Measurements from ENCODE around the gene GRID1.

Gene GRID1

DNA sequence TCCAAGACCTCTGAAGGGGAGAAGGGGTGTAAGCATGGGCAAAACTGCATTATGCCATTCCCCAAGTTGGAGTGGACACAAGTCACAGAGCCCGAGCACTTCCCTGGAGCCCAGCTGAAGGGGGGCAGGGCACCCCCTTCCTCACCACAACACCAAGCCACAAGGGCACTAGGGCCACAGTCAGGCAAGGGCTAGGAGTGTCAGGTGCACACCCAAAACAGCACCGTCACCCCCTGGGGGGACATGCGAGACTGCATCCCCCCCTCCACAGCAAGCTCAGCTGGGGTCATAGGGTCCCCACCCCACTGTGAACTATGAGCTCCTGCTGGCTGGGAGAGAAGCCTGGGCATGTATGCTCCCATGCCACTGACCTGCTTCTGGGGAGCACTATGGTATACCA lies 143.9 kb downstream of the GRID1 start:
- DNase-seq: no peak

DNA sequence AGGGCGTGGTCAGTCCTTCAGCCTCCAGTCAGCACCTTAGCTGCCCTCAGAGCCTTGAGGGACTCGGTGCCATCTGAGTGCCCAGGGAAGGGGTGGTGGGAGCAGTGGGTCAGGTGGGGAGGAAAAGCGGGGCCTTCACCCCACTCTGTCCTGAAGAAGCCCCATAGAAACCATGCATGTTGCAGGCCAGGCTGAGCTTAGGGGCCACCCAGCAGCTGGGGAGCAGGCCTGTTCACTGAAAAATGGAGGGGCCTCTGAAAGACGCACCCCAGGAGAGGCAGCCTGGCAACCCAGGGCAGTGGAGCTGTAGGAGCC lies 144.3 kb downstream of the GRID1 start:
- no peak for DNase-seq

DNA sequence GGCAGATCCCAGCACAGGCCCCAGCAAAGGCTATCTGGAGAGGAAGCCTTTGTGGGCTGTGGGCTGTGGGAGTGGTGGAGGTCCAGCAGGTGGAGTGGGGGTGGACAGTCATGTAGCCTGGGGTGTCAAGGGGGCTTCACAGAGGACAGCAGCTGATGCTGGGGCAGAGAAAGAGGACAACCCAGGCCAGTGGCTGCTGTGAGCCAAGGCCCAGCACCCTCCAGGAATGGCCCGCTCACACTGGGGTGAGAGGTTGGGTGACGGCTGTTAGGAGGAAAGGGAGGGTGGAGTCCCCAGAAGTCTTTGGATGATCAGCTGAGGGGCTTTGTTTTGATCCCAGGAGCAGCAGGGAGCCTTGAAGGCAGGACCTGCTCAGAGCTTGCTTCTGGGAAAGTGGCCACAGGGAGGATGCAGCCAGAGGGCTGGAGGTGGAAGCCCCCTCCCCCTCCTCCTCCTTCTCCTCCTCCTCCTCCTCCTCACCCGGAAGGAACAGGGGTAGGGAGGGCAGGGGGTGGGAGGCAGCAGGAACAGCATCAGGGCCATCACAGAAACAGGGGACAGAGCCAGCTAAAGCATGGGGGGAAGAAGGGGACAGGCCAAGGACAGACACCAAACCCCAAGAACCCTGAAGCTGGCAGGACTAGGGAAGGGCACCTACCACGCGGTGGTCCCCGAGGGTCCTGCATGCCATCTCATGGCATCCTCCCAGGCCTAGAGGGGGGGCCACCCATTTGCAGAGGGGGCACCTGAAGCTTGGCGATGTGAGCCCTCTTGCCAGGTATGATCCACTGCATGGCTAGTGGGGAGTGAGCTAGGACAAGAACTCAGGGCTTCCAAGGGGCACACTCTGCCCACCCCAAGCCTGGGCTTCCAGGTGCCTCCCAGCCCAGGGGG lies 144.9 kb downstream of the GRID1 start:
- no peak for DNase-seq

DNA sequence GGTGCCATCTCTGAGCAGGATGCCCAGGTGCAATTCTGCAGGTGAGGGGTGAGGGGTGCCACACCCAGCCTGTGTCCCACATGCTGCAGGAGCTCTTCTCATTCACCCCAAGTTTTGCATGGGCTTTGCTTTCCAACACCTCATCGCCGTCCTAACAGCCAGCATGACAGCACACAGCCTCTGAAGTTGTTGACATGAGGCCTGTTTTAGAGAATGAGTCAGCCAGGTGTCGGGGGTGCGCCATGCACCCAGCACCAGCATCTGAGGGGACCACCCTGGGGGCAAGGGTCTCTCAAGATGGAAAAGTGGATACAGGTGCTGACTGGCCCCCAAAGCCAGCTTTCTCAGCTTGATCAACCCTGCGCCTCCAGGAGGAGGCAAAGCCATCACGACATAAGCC lies 146.0 kb downstream of the GRID1 start:
- DNase-seq: no peak

DNA sequence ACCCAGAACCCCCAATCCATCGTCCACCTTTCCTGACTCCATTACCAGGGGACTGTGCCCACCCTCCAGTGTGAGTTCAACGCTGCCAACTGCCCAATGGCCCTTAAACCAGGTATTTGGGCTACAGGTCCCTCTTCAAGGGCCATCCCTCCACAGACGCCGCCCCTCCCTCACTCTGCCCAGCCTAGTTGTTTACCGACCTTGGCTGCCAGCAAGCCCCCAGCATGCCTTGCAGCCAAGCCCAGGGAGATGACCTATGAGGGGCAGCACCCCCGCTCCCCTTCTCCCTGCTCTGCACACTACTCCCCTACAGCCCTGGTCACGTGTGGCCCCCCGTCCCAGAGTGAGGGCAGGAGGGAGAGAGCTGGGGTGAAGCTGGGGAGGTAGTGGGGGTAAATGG lies 147.3 kb downstream of the GRID1 start:
- no peak for DNase-seq

DNA sequence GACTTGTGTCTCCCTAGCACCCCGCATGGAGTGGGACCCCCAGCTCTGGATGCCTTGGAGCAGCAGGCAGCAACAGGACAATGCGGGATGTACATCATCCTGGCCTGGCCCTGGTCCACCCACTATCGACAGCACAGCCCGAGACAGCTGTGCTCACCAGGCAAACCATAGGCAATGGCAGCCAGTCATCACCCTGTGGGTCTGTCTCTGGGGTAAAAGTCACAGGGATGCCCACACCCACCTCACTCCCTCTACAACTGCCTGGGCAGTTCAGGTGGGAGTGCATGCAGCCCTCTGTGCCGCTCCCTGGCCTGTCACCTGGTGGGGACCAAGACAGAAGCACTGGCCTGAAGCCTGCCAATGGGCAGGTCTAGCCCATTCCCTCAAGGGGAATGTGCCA lies 147.8 kb downstream of the GRID1 start:
- no peak for DNase-seq

- DNase-seq: no peak
These were observed 148.4 kb downstream of the GRID1 start for GRCh38 chr10:86218160-86218559.

GRCh38 chr10:86217371-86218080 lies 149.1 kb downstream of the GRID1 start:
- no peak for DNase-seq

DNA sequence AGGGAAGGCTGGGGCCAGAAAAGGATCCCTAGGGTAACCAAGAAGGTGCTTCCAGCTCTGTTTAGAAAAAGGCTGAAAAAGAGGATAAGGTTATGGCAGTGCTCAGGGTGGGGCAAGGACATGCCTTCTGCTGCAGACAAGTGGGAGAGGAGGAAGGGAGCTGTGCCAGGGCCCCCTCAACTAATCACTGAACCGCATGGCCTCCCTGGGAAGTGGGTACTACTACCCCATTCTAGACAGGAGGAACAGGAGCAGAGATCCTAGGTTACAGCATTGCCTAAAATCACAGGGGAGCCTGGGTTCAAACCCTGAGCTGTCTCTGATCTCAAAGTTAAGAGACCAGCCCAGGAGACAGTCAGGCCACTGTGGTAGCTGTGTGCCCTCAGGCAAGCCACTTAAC lies 149.7 kb downstream of the GRID1 start:
- no peak for DNase-seq

DNA sequence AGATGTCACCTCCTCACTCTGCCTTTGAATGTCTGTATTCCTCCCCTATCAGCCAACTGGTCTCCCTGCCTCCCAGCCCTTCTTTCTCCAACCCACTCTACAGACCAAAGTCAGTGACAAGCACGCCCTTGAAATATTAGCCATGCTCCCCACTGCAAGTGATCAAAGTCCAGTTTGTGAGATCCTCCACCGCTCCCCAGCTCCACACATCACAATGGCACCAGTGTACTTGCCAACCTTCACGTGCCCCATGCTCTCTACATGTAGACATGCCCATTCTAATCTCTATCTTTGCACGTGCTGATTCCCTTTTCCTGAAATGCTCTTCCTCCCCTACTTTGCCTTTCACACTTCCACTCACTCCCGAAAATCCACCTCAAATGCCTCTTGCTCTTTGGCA lies 150.9 kb downstream of the GRID1 start:
- no peak for DNase-seq

- no peak for DNase-seq
These were observed 151.5 kb downstream of the GRID1 start for GRCh38 chr10:86215046-86215445.

DNA sequence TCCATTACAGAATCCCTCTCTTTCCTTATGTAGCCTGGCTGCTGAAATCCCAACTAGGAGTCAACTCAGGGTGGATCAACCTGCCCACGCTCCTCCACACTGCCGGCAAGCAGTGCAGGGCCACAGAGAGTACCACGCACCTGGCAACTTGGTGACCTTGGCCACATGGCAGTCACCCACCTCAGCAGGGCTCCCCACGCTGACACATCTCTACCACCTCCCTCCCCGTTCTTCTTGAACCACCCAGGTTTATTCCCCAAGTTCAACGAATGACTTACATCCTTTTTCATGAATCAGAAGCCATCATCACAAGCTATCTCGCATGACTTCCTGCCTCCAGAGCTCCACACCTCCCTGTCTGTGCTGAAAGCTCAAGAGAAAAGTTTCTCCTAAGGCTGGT lies 153.4 kb downstream of the GRID1 start:
- no peak for DNase-seq

GRCh38 chr10:86212391-86212700 lies 154.2 kb downstream of the GRID1 start:
- no peak for DNase-seq

DNA sequence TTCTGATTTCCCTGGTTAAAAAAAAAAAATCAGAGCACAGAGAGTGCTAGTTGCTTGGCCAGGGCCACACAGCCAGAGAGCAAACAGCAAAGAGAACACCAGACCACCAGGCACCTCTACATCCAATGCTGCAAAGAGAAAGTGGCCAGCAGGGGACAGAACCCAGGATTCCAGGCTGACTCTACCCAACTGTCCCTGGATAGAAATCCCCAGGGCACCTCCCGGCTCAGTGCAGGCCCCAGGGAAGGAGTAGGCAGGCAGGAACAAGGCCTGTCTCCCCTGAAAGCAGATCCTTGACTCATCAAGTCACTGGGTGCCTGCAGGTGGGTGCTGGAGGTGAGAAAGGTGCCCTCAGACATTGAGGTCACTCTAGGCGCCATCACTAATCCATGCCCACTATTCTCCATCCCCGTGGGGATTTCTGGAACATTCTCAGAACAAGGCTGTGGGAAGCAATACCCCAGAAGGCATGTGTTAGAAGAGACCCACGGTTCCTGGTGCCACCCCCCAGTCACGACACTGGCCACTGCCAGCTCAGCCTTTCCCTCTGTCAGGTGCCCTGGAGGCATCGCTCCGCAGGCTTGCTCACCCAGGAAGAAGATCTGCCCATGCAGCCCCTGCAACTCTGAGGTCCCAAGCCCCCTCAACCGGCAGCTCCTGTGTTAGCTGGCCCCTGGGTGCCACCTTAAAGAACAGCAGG lies 154.8 kb downstream of the GRID1 start:
- DNase-seq: no peak

GRCh38 chr10:86210416-86210815 lies 156.2 kb downstream of the GRID1 start:
- DNase-seq: no peak

GRCh38 chr10:86209726-86210125 lies 156.9 kb downstream of the GRID1 start:
- no peak for DNase-seq

GRCh38 chr10:86207226-86207625 lies 159.4 kb downstream of the GRID1 start:
- no peak for DNase-seq

- DNase-seq: no peak
These were observed 160.4 kb downstream of the GRID1 start for GRCh38 chr10:86206240-86206579.

GRCh38 chr10:86205306-86206239 lies 161.0 kb downstream of the GRID1 start:
- DNase-seq: no peak

DNA sequence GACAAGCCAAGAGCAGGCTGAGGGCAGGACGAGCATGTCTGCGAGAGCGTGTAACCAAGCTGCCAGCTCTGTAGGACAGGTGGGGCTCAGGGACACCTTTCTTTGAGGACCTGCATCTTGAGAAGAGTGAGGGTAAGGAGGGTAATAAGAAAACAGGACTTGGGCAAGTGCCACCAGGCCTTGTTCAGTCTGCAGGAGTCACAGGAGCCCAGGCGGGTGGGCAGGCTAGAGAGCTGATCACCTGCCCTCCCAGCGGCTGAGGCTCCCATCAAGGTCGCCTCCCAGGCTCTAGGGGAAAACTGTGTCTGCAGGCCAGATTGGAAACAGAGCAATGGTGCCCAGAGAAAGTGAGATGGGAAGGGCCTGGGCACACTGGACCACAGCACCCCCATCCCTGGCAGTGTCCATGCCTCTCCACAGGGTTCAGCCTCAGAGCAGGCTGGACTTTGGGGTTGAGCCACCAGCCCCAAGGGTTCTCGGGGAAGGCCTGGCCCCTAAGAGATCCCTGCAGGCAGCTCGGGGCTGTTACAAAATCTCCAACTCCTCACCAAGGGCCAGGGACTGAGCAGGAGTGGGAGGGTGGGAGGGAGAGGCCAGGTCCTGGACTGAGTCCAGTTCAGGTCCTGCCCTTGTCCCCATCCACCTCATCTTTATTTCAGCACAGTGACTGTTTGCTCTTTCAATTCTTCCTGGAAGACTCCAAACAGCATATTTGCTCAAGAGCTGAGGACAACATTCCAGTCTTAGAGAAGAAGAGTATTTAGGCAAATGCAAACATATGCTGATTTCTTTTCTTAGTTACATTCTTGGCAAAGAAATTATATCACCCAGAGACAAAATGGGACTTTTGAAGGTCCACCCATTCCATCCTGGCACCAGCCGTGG lies 161.9 kb downstream of the GRID1 start:
- no peak for DNase-seq

- DNase-seq: no peak
These were observed 163.3 kb downstream of the GRID1 start for GRCh38 chr10:86203162-86203905.

Data from NCI-H1930 (cell line).